GM12891 (cell line): ENCODE measurements around the gene WFIKKN2.

ENCODE experiments used
- PAX5 ChIP-seq: IDR thresholded peaks from 2 replicates; pipeline ENCODE4 v1.6.1; 2011; ENCODE audit warnings: low read length, moderate library complexity, mild to moderate bottlenecking; ENCODE audit not compliant: insufficient read depth, severe bottlenecking
- POLR2A ChIP-seq: IDR thresholded peaks from 2 replicates; pipeline ENCODE4 v1.6.1; 2011; ENCODE audit warnings: low read depth, low read length, control low read depth
- POLR2AphosphoS5 ChIP-seq: IDR thresholded peaks from 2 replicates; pipeline ENCODE4 v1.6.1; 2011; ENCODE audit warnings: low read depth, low read length, control low read depth
- SPI1 ChIP-seq: IDR thresholded peaks from 2 replicates; pipeline ENCODE4 v1.6.1; 2011; ENCODE audit warnings: low read depth, low read length, control low read depth
- TAF1 ChIP-seq: IDR thresholded peaks from 2 replicates; pipeline ENCODE4 v1.6.1; 2011; ENCODE audit warnings: low read depth, low read length, control low read depth

GRCh38 chr17:50836826-50837225 lies 1.4 kb downstream of the WFIKKN2 start:
- TF ChIP-seq PAX5 (no peak), POLR2AphosphoS5 (no peak), POLR2A (no peak), TAF1 (no peak), SPI1 (no peak)
